Measurements from ENCODE around the gene RNF150. TPM values are rescaled to one million over a fixed set of nuclear protein-coding genes. Genes with fewer than 3 reads are reported as not detected.

RNF150 gene
- total and polyA plus RNA-seq, 2 of the 8 experiments (the other 6 are each of a cell fraction or from before 2014, with no cell fraction given), result 3.4 to 4.8 TPM

DNA sequence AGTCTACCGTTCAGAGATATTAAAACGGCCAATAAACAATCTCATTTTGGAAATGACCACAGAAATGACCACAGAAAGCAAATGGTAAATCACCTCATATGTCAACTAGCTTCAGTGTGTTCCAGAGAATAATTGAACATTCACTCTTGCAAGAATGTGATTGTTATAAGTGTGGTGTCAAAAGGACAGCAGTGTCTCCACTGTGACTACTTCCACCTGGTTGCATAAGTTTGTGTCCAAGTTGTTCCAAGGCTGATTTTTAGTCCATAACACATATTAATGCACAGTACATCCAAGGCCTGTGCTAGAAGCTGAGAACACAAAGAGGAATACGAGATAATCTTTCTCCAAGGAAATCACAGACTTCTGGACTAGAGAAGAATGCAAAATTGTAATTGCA lies 37.4 kb upstream of the RNF150 start:
- Histone ChIP-seq H3K23me2 (ENCODE audit: low read depth, low read length) (no peaks in the 10 kb centered on the region), H2BK20ac (ENCODE audit: low read length) (no peak overlapping the region), H2AFZ (ENCODE audit: low read length) (no peak overlapping the region), H3K9me3 (ENCODE audit: insufficient read depth in 2 of 2, low read depth in 1 of 2, low read length in 1 of 2) (no peaks in the 10 kb centered on the region), H3K14ac (ENCODE audit: insufficient read length) (no peak overlapping the region), H3K79me2 (ENCODE audit: control insufficient read depth in 1 of 2, insufficient read depth in 2 of 2, low read length in 2 of 2) (no peaks in the 10 kb centered on the region), H3K36me3 (ENCODE audit: control insufficient read depth in 2 of 4, insufficient read depth in 4 of 4, low read length in 3 of 4) (no peaks in the 10 kb centered on the region), H3K27ac (ENCODE audit: low read depth, low read length) (no peak overlapping the region), H3K4me3 (ENCODE audit: extremely low read depth in 1 of 4, insufficient read depth in 2 of 4, low read depth in 3 of 4, low read length in 4 of 4) (no peak overlapping the region), H3K23ac (ENCODE audit: insufficient read length) (no peak overlapping the region), H3K18ac (ENCODE audit: extremely low read depth, low read length) (no peak overlapping the region), H3K56ac (replicated peaks; ENCODE audit: insufficient read length, low read depth, low read length) (no peak overlapping the region), H4K5ac (ENCODE audit: insufficient read length, low read depth, low read length) (no peak overlapping the region), H3K4ac (replicated peaks; ENCODE audit: insufficient read length, low read depth, low read length) (no peak overlapping the region), H2AK5ac (ENCODE audit: low read depth, low read length) (no peak overlapping the region), H3K9ac (replicated peaks in 1 of 4; ENCODE audit: extremely low read depth in 1 of 4, low read depth in 3 of 4, low read length in 3 of 4) (no peak overlapping the region), H4K8ac (ENCODE audit: extremely low read depth, insufficient read depth, low read length) (no peak overlapping the region), H2BK12ac (ENCODE audit: low read depth, low read length) (no peak overlapping the region), H4K91ac (replicated peaks; ENCODE audit: insufficient read length, low read length) (no peak overlapping the region), H3K27me3 (replicated peaks in 1 of 4; ENCODE audit: control insufficient read depth in 3 of 4, extremely low read depth in 1 of 4, insufficient read depth in 3 of 4, low read length in 3 of 4) (no peaks in the 10 kb centered on the region), H3K79me1 (ENCODE audit: low read depth, low read length) (no peaks in the 10 kb centered on the region), H2BK15ac (ENCODE audit: low read length) (no peak overlapping the region), H2BK120ac (replicated peaks; ENCODE audit: low read depth, low read length) (no peak overlapping the region), H2BK5ac (ENCODE audit: low read depth, low read length) (no peak overlapping the region), H3K4me1 (replicated peaks in 1 of 4; ENCODE audit: control insufficient read depth in 3 of 4, insufficient read depth in 4 of 4, low read length in 3 of 4) (no peaks in the 10 kb centered on the region), H4K20me1 (replicated peaks in 1 of 2; ENCODE audit: control insufficient read depth in 1 of 2, insufficient read depth in 2 of 2, low read length in 2 of 2) (no peaks in the 10 kb centered on the region), H3K4me2 (ENCODE audit: insufficient read depth in 1 of 2, low read depth in 2 of 2, low read length in 2 of 2) (no peak overlapping the region)
- CTCF ChIA-PET (ENCODE audit: partially characterized antibody), result no interaction called here
- POLR2A ChIA-PET (ENCODE audit: partially characterized antibody), result no interaction called here
- FAIRE-seq (no peak), DNase-seq (ENCODE audit: low read depth in 1 of 2, low spot score in 2 of 2) (no peak)
- WGBS, 2 experiments (ENCODE audit: extremely low coverage in 1 of 2, insufficient coverage in 1 of 2, insufficient read length in 1 of 2, insufficient replicate concordance in 2 of 2, low coverage in 1 of 2, low lambda C conversion rate in 2 of 2, missing lambda C conversion rate in 1 of 2), result 79% methylated on average over 3 of the region's 3 CpGs; no CpG with 5 or more reads in 1 of the 2 experiments
- TF ChIP-seq KDM4A (IDR thresholded peaks at IDR 0.05; ENCODE audit: low read depth, low read length, severe bottlenecking) (no peak), NANOG (IDR thresholded peaks at IDR 0.05; ENCODE audit: insufficient read depth, low read depth, low read length, poor library complexity, severe bottlenecking) (no peak), RBBP5 (IDR thresholded peaks at IDR 0.05; ENCODE audit: borderline replicate concordance, low read depth, low read length) (no peak), TEAD4 (IDR thresholded peaks at IDR 0.05; ENCODE audit: low read depth, low read length) (no peak), YY1 (IDR thresholded peaks at IDR 0.05; ENCODE audit: low read depth, low read length) (no peak), KDM5A (IDR thresholded peaks at IDR 0.05; ENCODE audit: low read length) (no peak), CHD2 (IDR thresholded peaks at IDR 0.05; ENCODE audit: low read length) (no peak), RAD21 (IDR thresholded peaks at IDR 0.05 in 1 of 2, conservative IDR thresholded peaks at IDR 0.05 in 1 of 2; ENCODE audit: low read depth in 2 of 2, low read length in 2 of 2) (no peak), CEBPB (IDR thresholded peaks at IDR 0.05; ENCODE audit: low read depth, low read length) (no peak), SP2 (IDR thresholded peaks at IDR 0.05; ENCODE audit: low read length) (no peak)
- TF ChIP-seq, protein P1, sequence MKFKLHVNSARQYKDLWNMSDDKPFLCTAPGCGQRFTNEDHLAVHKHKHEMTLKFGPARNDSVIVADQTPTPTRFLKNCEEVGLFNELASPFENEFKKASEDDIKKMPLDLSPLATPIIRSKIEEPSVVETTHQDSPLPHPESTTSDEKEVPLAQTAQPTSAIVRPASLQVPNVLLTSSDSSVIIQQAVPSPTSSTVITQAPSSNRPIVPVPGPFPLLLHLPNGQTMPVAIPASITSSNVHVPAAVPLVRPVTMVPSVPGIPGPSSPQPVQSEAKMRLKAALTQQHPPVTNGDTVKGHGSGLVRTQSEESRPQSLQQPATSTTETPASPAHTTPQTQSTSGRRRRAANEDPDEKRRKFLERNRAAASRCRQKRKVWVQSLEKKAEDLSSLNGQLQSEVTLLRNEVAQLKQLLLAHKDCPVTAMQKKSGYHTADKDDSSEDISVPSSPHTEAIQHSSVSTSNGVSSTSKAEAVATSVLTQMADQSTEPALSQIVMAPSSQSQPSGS (IDR thresholded peaks at IDR 0.05; ENCODE audit: low read length), result no peak
- TF ChIP-seq, protein P2, sequence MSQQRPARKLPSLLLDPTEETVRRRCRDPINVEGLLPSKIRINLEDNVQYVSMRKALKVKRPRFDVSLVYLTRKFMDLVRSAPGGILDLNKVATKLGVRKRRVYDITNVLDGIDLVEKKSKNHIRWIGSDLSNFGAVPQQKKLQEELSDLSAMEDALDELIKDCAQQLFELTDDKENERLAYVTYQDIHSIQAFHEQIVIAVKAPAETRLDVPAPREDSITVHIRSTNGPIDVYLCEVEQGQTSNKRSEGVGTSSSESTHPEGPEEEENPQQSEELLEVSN (IDR thresholded peaks at IDR 0.05), result no peak

Measured in H1 (cell line).